Thymus (tissue), 11 donors: Measurements from ENCODE around the gene FLAD1. TPM values are rescaled to one million over a fixed set of nuclear protein-coding genes. Genes with fewer than 3 reads are reported as not detected.
"Not testable (repeated sequence)": the region's sequence is repeated elsewhere in the genome, so short reads cannot be mapped to it uniquely, and the experiment has no call there.

Experiments used
- DNase-seq, 9 donors: peaks; one replicate each; pipeline ENCODE4 v3.0.0-alpha.2; 2013; ENCODE audit warnings: low spot score in 9 of 9, low read depth in 6 of 9, missing footprints in 1 of 9
- H3K27ac ChIP-seq, 2 donors: one replicate each; pipeline ENCODE4 v1.5.1; 2013; ENCODE audit warnings: control low read depth in 1 of 2, low read depth in 1 of 2, low read length in 1 of 2, mild to moderate bottlenecking in 1 of 2, moderate library complexity in 1 of 2
- H3K27me3 ChIP-seq, 2 donors: one replicate each; pipeline ENCODE4 v1.5.1; 2013; ENCODE audit warnings: low read length in 1 of 2; ENCODE audit not compliant: control insufficient read depth in 2 of 2, insufficient read depth in 1 of 2
- H3K36me3 ChIP-seq, 2 donors: one replicate each; pipeline ENCODE4 v1.5.1; 2013; ENCODE audit warnings: low read length in 1 of 2, mild to moderate bottlenecking in 1 of 2, moderate library complexity in 1 of 2; ENCODE audit not compliant: control insufficient read depth in 2 of 2, insufficient read depth in 2 of 2
- H3K4me1 ChIP-seq, 2 donors: one replicate each; pipeline ENCODE4 v1.5.1; 2013; ENCODE audit warnings: low read length in 2 of 2; ENCODE audit not compliant: control insufficient read depth in 2 of 2, insufficient read depth in 2 of 2
- H3K4me3 ChIP-seq, 2 donors: one replicate each; pipeline ENCODE4 v1.5.1; 2013; ENCODE audit warnings: low read length in 2 of 2, control low read depth in 1 of 2, mild to moderate bottlenecking in 1 of 2
- H3K9me3 ChIP-seq, 2 donors: one replicate each; pipeline ENCODE4 v1.5.1; 2013; ENCODE audit warnings: low read length in 1 of 2, mild to moderate bottlenecking in 1 of 2; ENCODE audit not compliant: control insufficient read depth in 2 of 2, insufficient read depth in 1 of 2
- WGBS: extraction: QIAGEN DNeasy Blood & Tissue Kit; methylation state at CpG from one replicate; pipeline ENCODE4 v1.1.7; 2013; 5-methylcytosine and 5-hydroxymethylcytosine counted together
- polyA plus RNA-seq: library from polyadenylated mRNA; stranded (reverse); fragments of 200-250 nt; gene quantifications from one replicate; pipeline ENCODE4 v1.2.3, GENCODE V29; 2013
- total RNA-seq: library from RNA; stranded (reverse); fragments of 120-200 nt; gene quantifications from one replicate; pipeline ENCODE4 v1.2.4, GENCODE V29; 2013
- donor health status: healthy.

The FLAD1 gene
- total and polyA plus RNA-seq, 2 donors: 26.7 to 34.8 TPM

- Histone ChIP-seq H3K36me3 (peaks cover 3 to 24% of the 10 kb centered on the region in 2 donors), H3K27ac (peak overlapping the region; percentile 91 to 93), H3K4me3 (peak overlapping the region; percentile 72 to 80), H3K27me3 (no peaks in the 10 kb centered on the region), H3K4me1 (peaks cover 18 to 41% of the 10 kb centered on the region in 2 donors), H3K9me3 (peaks cover 0 to 3% of the 10 kb centered on the region in 2 donors)
- under 1% methylated on average over 24 of the region's 24 CpGs for WGBS
- peak in 2 of 9 donors; percentile 37 to 62 for DNase-seq
Observed at GRCh38 chr1:154975409-154976059, 7.6 kb upstream of the FLAD1 start.

- not testable (repeated sequence) for H3K9me3 ChIP-seq, DNase-seq, H3K27me3 ChIP-seq, H3K27ac ChIP-seq, H3K4me3 ChIP-seq
- H3K4me1 ChIP-seq: peaks cover 17 to 27% of the 10 kb centered on the region in 2 donors
- peaks cover 3 to 30% of the 10 kb centered on the region in 2 donors for H3K36me3 ChIP-seq
- 81% methylated on average over 3 of the region's 3 CpGs for WGBS
Observed at GRCh38 chr1:154977762-154978161, 5.4 kb upstream of the FLAD1 start.

- over 99% methylated on average over 3 of the region's 3 CpGs for WGBS
- DNase-seq: no peak
Observed at GRCh38 chr1:154978360-154978759, 4.8 kb upstream of the FLAD1 start.

GRCh38 chr1:154982341-154982740, 803 bp upstream of the FLAD1 start:
- Histone ChIP-seq H3K36me3 (peaks cover 3 to 34% of the 10 kb centered on the region in 2 donors), H3K27me3 (no peaks in the 10 kb centered on the region), H3K4me3 (peak overlapping the region; percentile 65 to 84), H3K9me3 (no peaks in the 10 kb centered on the region), H3K27ac (no peak overlapping the region), H3K4me1 (peaks cover 16 to 22% of the 10 kb centered on the region in 2 donors)
- DNase-seq: no peak
- 81% methylated on average over 6 of the region's 6 CpGs for WGBS

More at GRCh38 chr1:154978360-154978759, 4.8 kb upstream of the FLAD1 start:
- Histone ChIP-seq H3K9me3 (peaks cover 0 to 3% of the 10 kb centered on the region in 2 donors), H3K4me1 (peaks cover 17 to 25% of the 10 kb centered on the region in 2 donors), H3K27ac (no peak overlapping the region), H3K4me3 (no peak overlapping the region), H3K36me3 (peaks cover 3 to 30% of the 10 kb centered on the region in 2 donors), H3K27me3 (no peaks in the 10 kb centered on the region)

GRCh38 chr1:154983776-154984466, 777 bp downstream of the FLAD1 start:
- peaks cover 16 to 22% of the 10 kb centered on the region in 2 donors for H3K4me1 ChIP-seq
- WGBS: 31% methylated on average over 17 of the region's 17 CpGs
- no peaks in the 10 kb centered on the region for H3K27me3 ChIP-seq
- no peaks in the 10 kb centered on the region for H3K9me3 ChIP-seq
- peak overlapping the region in 1 of 2 donors; percentile 15 for H3K27ac ChIP-seq
- H3K36me3 ChIP-seq: peaks cover 13 to 37% of the 10 kb centered on the region in 2 donors
- no peak for DNase-seq
- H3K4me3 ChIP-seq: peak overlapping the region; percentile 65 to 84

GRCh38 chr1:154986736-154987135, 3.6 kb downstream of the FLAD1 start:
- 99% methylated on average over 4 of the region's 4 CpGs for WGBS

GRCh38 chr1:154987326-154987725, 4.2 kb downstream of the FLAD1 start:
- WGBS: 95% methylated on average over 6 of the region's 6 CpGs
- H3K27me3 ChIP-seq: no peaks in the 10 kb centered on the region
- no peak overlapping the region for H3K4me3 ChIP-seq
- no peak overlapping the region for H3K27ac ChIP-seq
- no peaks in the 10 kb centered on the region for H3K9me3 ChIP-seq
- peaks cover 22 to 34% of the 10 kb centered on the region in 2 donors for H3K36me3 ChIP-seq
- no peak for DNase-seq
- peaks cover 14 to 19% of the 10 kb centered on the region in 2 donors for H3K4me1 ChIP-seq

More at GRCh38 chr1:154986736-154987135, 3.6 kb downstream of the FLAD1 start:
- not testable (repeated sequence) for H3K4me3 ChIP-seq, H3K27ac ChIP-seq, H3K9me3 ChIP-seq, DNase-seq, H3K27me3 ChIP-seq
- peaks cover 16 to 22% of the 10 kb centered on the region in 2 donors for H3K4me1 ChIP-seq
- H3K36me3 ChIP-seq: peaks cover 22 to 34% of the 10 kb centered on the region in 2 donors

GRCh38 chr1:154988058-154988954, 5.2 kb downstream of the FLAD1 start:
- no peak for DNase-seq
- no peaks in the 10 kb centered on the region for H3K27me3 ChIP-seq
- peaks cover 9 to 12% of the 10 kb centered on the region in 2 donors for H3K4me1 ChIP-seq
- no peak overlapping the region for H3K27ac ChIP-seq
- WGBS: 98% methylated on average over 17 of the region's 17 CpGs
- H3K36me3 ChIP-seq: peaks cover 22 to 34% of the 10 kb centered on the region in 2 donors
- H3K4me3 ChIP-seq: no peak overlapping the region
- no peaks in the 10 kb centered on the region for H3K9me3 ChIP-seq
